Hepatic stellate cell (primary cell): ENCODE results near the gene TSHZ1.
"Not testable (repeated sequence)": the region's sequence is repeated elsewhere in the genome, so short reads cannot be mapped to it uniquely, and the experiment has no call there.

Experiments
- DNase-seq: peaks from one replicate; pipeline ENCODE4 v3.0.0; 2011; ENCODE audit warnings: low spot score

TSHZ1 gene

GRCh38 chr18:75183973-75184493 lies 26.6 kb upstream of the TSHZ1 start:
- DNase-seq: no peak

- DNase-seq: no peak
These were observed 25.1 kb upstream of the TSHZ1 start for GRCh38 chr18:75185460-75185859.

GRCh38 chr18:75187702-75188101 lies 22.9 kb upstream of the TSHZ1 start:
- DNase-seq: not testable (repeated sequence)

GRCh38 chr18:75189696-75190095 lies 20.9 kb upstream of the TSHZ1 start:
- DNase-seq: no peak

- DNase-seq: no peak
These were observed 17.7 kb upstream of the TSHZ1 start for GRCh38 chr18:75192899-75193298.

GRCh38 chr18:75198036-75198435 lies 12.6 kb upstream of the TSHZ1 start:
- DNase-seq: no peak

- no peak for DNase-seq
These were observed 11.3 kb upstream of the TSHZ1 start for GRCh38 chr18:75199327-75199726.

GRCh38 chr18:75200071-75200470 lies 10.5 kb upstream of the TSHZ1 start:
- DNase-seq: no peak

GRCh38 chr18:75200605-75201280 lies 9.9 kb upstream of the TSHZ1 start:
- DNase-seq: no peak

GRCh38 chr18:75201282-75202270 lies 9.0 kb upstream of the TSHZ1 start:
- DNase-seq: no peak

GRCh38 chr18:75202696-75203365 lies 7.8 kb upstream of the TSHZ1 start:
- no peak for DNase-seq

- DNase-seq: no peak
These were observed 7.0 kb upstream of the TSHZ1 start for GRCh38 chr18:75203416-75204268.

- peak; percentile 29 for DNase-seq
These were observed 6.3 kb upstream of the TSHZ1 start for GRCh38 chr18:75204269-75204731.

GRCh38 chr18:75204732-75205513 lies 5.7 kb upstream of the TSHZ1 start:
- DNase-seq: peak; percentile 21

GRCh38 chr18:75205514-75206132 lies 5.0 kb upstream of the TSHZ1 start:
- no peak for DNase-seq

- no peak for DNase-seq
These were observed 3.9 kb upstream of the TSHZ1 start for GRCh38 chr18:75206452-75207309.

- DNase-seq: peak; percentile 56
These were observed 3.1 kb upstream of the TSHZ1 start for GRCh38 chr18:75207310-75208154.
